Vagina (tissue), 2 donors: Measurements from ENCODE around the gene ARL3. TPM values are rescaled to one million over a fixed set of nuclear protein-coding genes. Genes with fewer than 3 reads are reported as not detected.

ENCODE experiments used
- DNase-seq, 2 donors: peaks; one replicate each; pipeline ENCODE4 v3.0.0-alpha.2; 2017; ENCODE audit errors: extremely low spot score in 2 of 2
- H3K27ac ChIP-seq: fragments of 200-600 bp; sonication (generic); one replicate; pipeline ENCODE4 v1.5.1; 2019
- H3K27me3 ChIP-seq: fragments of 200-600 bp; sonication (generic); one replicate; pipeline ENCODE4 v1.5.1; 2019
- H3K36me3 ChIP-seq, 2 donors: fragments of 200-600 bp; sonication (generic); one replicate each; pipeline ENCODE4 v1.5.1; 2017 to 2019
- H3K4me1 ChIP-seq: fragments of 200-600 bp; sonication (generic); one replicate; pipeline ENCODE4 v1.5.1; 2019
- H3K4me3 ChIP-seq, 2 donors: fragments of 200-600 bp; sonication (generic); 1 replicate in 1 of 2; 2 replicates in 1 of 2; pipeline ENCODE4 v1.5.1; 2016 to 2019
- H3K9me3 ChIP-seq: fragments of 200-600 bp; sonication (generic); one replicate; pipeline ENCODE4 v1.5.1; 2019
- POLR2A ChIP-seq, 2 donors: fragments of 450-650 bp; IDR thresholded peaks; one replicate each; pipeline ENCODE4 v1.6.1; 2017; ENCODE audit warnings: antibody characterized with exemption in 2 of 2, mild to moderate bottlenecking in 2 of 2, moderate library complexity in 2 of 2
- POLR2AphosphoS5 ChIP-seq, 2 donors: sonication (generic); formaldehyde crosslinking; IDR thresholded peaks; one replicate each; pipeline ENCODE4 v1.9.0; 2017; ENCODE audit warnings: antibody characterized with exemption in 2 of 2, mild to moderate bottlenecking in 2 of 2, low read depth in 1 of 2; ENCODE audit not compliant: insufficient read depth in 1 of 2
- intact Hi-C: fragments of 100-400 bp; cut with DNase I; formaldehyde crosslinking; loops from one replicate; pipeline ENCODE4 v1.15.1; 2023
- total RNA-seq: library from RNA; depleted of rRNA; stranded (reverse); fragments of >200 nt; gene quantifications from one replicate; pipeline ENCODE4 v1.2.3, GENCODE V29; 2016
- TF ChIP-seq, protein P1 (sequence below), 3 experiments: fragments of 450-650 bp in 2 of 3; fragments of 200-600 bp in 1 of 3; sonication (generic) in 1 of 3; IDR thresholded peaks; one replicate each; pipeline ENCODE4 v1.5.1; 2017 to 2019; ENCODE audit warnings: antibody characterized with exemption in 3 of 3, mild to moderate bottlenecking in 2 of 3, moderate library complexity in 2 of 3

The ARL3 gene
- total RNA-seq, 1 donor from 2014 or later = 7.4 TPM

DNA sequence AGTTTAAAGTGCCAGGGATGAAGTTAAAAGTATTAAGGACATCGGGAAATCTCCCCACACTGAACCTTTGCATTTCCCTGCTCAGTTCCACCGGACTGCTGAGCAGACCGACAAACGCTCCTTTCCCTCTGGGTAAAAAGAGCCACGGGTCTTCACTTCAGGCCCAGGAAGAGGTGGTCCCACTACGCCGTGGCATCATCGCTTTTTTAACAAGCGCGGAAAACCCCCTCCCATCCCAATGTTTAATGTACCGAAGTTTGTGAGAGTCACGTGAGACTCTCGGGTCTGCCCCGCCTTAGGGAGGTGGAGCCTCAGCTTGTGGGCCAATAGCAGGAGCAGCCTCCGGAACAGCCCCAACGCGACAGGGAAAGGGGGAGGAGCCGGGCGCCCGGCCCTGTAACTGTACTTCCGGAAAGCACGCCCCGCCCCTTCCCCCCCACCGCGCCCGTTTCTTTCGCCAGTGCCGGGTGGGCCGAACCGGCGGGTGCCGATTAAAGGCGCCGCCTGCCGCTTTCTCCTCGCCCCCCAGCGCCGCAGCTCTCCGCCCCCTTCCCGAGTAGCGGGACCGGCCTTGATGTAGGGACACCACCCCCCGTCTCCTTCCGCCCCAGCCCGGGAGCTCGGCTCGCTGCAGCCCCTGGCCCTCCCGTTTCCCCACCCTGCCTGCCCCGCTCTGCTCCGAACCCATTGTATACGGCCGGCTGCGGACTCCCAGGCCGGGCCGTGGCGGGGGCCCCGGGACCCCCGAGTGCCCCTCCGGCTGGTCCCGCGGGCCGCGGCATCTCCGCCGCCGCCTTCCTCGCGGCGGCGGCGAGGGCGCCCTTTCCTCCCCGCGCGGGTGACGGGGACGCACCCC is 72.1 kb downstream of the ARL3 start:
- Histone ChIP-seq H3K27me3 (no peaks in the 10 kb centered on the region), H3K9me3 (no peaks in the 10 kb centered on the region), H3K36me3 (no peaks in the 10 kb centered on the region), H3K4me1 (peaks cover 12% of the 10 kb centered on the region), H3K4me3 (peak overlapping the region; percentile 72 to 98), H3K27ac (peak overlapping the region; percentile 99)
- peak; percentile 99 for DNase-seq
- intact Hi-C loops = loop anchor here (5.0 to 10.0 kb wide), 2 partner anchors 140 to 173 kb away; partner anchors contain the start of genes ACTR1A and SUFU
- TF ChIP-seq, protein P1, sequence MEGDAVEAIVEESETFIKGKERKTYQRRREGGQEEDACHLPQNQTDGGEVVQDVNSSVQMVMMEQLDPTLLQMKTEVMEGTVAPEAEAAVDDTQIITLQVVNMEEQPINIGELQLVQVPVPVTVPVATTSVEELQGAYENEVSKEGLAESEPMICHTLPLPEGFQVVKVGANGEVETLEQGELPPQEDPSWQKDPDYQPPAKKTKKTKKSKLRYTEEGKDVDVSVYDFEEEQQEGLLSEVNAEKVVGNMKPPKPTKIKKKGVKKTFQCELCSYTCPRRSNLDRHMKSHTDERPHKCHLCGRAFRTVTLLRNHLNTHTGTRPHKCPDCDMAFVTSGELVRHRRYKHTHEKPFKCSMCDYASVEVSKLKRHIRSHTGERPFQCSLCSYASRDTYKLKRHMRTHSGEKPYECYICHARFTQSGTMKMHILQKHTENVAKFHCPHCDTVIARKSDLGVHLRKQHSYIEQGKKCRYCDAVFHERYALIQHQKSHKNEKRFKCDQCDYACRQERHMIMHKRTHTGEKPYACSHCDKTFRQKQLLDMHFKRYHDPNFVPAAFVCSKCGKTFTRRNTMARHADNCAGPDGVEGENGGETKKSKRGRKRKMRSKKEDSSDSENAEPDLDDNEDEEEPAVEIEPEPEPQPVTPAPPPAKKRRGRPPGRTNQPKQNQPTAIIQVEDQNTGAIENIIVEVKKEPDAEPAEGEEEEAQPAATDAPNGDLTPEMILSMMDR (IDR thresholded peaks at IDR 0.05) = no peak
- TF ChIP-seq POLR2AphosphoS5 (IDR thresholded peaks at IDR 0.05; ENCODE audit: insufficient read depth in 1 of 2, low read depth in 1 of 2) (peak; percentile 93 to 94), POLR2A (IDR thresholded peaks at IDR 0.05) (peak in 1 of 2 donors; percentile 91)

DNA sequence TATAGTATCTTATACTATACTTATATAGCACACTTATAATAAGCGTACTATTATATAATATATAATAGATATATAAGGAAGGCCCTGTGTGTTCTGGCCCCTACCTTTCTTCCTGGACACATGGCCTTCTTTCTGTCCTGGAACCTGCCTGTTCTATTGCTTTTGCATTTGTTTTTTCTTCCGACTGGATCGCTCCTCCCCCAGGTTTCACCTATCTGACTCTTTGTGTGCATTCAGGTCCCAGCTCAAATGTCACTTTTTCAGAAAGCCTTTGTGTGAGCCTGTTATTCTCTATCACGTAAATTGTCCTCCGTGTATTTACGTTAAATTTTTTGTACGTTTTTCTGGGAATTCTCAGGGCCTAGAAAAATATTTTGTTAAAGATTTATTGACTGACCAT is 72.8 kb downstream of the ARL3 start:
- Histone ChIP-seq H3K27ac (peak overlapping the region; percentile 99), H3K36me3 (no peaks in the 10 kb centered on the region), H3K9me3 (no peaks in the 10 kb centered on the region), H3K4me3 (peak overlapping the region; percentile 72 to 98), H3K27me3 (no peaks in the 10 kb centered on the region), H3K4me1 (peaks cover 5% of the 10 kb centered on the region)
- intact Hi-C loops = loop anchor here (5.0 to 10.0 kb wide), 2 partner anchors 139 to 173 kb away; partner anchors contain the start of genes ACTR1A and SUFU
- TF ChIP-seq POLR2A (IDR thresholded peaks at IDR 0.05) = no peak
- TF ChIP-seq, protein P1 (IDR thresholded peaks at IDR 0.05) = no peak
- no peak for TF ChIP-seq POLR2AphosphoS5 (IDR thresholded peaks at IDR 0.05; ENCODE audit: insufficient read depth in 1 of 2, low read depth in 1 of 2)
- no peak for DNase-seq

DNA sequence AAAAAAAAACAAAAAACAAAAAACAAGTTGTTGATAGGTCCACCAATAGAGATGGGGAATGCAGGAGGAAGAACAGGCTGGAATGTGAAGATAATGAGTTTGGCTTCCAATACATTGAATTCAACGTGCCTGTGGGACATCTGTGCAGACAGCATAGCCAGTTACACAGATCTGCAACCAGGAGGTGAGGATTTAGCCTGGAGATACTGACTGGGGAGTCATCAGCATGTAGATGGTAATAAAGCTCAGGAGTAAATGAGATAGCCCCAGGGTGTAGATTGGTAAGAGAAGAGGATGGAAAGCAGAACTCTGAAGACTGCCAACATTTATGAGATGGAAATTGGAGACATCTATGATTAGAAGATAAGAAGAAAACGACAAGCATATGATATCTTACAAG is 74.7 kb downstream of the ARL3 start:
- Histone ChIP-seq H3K4me1 (peaks cover 8% of the 10 kb centered on the region), H3K27ac (no peak overlapping the region), H3K36me3 (no peaks in the 10 kb centered on the region), H3K4me3 (no peak overlapping the region), H3K27me3 (no peaks in the 10 kb centered on the region), H3K9me3 (no peaks in the 10 kb centered on the region)
- intact Hi-C loops = no loop called here
- no peak for DNase-seq
- TF ChIP-seq POLR2AphosphoS5 (IDR thresholded peaks at IDR 0.05; ENCODE audit: insufficient read depth in 1 of 2, low read depth in 1 of 2) (no peak), POLR2A (IDR thresholded peaks at IDR 0.05) (no peak)
- TF ChIP-seq, protein P1 (IDR thresholded peaks at IDR 0.05) = no peak

DNA sequence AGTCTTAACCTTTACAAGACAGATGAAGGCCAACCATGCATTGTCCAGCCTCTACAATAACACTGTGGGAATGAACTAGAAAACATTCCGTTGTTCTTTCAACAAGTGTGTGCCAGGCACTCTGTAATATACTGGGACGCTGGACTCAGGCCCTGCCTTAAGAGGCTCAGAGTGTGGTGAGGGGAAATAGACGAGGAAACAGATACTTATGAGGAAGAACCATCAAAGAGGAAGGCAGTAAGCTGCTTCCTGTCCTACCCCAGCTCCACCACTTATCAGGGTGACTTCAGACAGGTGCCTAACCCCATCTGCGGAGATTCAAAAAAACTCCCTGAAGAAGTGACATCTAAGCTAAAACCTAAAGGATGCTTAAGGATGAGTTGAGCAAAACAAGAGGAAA is 78.8 kb downstream of the ARL3 start:
- intact Hi-C loops = no loop called here
- Histone ChIP-seq H3K36me3 (peaks cover 0 to 9% of the 10 kb centered on the region in 2 donors), H3K4me3 (no peak overlapping the region), H3K27me3 (no peaks in the 10 kb centered on the region), H3K9me3 (no peaks in the 10 kb centered on the region), H3K27ac (no peak overlapping the region), H3K4me1 (peaks cover 40% of the 10 kb centered on the region)
- no peak for DNase-seq
- TF ChIP-seq, protein P1 (IDR thresholded peaks at IDR 0.05) = no peak
- TF ChIP-seq POLR2A (IDR thresholded peaks at IDR 0.05) (no peak), POLR2AphosphoS5 (IDR thresholded peaks at IDR 0.05; ENCODE audit: insufficient read depth in 1 of 2, low read depth in 1 of 2) (no peak)

DNA sequence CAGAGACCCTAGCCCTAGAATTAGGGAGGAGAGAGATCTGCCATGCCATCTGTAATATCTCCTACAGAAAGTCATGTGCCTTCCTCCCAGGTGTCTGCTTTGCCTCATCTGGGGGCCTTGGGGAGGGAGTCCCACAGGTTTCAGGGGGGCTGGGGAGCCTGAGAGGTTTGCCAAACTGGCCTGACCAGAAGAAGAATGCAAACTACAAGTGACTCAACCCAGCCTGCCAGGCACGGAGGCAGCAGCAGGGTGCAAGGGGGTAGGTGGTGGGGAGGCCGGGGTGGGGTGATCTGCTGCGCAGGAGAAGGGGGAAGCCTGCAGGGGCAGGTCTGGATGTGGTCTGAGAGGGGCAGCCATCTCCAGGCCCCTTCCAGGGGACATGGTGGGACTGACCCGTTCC is 79.5 kb downstream of the ARL3 start:
- TF ChIP-seq POLR2A (IDR thresholded peaks at IDR 0.05) (no peak), POLR2AphosphoS5 (IDR thresholded peaks at IDR 0.05; ENCODE audit: insufficient read depth in 1 of 2, low read depth in 1 of 2) (no peak)
- TF ChIP-seq, protein P1 (IDR thresholded peaks at IDR 0.05) = no peak
- H3K4me3 ChIP-seq = no peak overlapping the region
- H3K27me3 ChIP-seq = no peaks in the 10 kb centered on the region
- peaks cover 0 to 16% of the 10 kb centered on the region in 2 donors for H3K36me3 ChIP-seq
- peaks cover 41% of the 10 kb centered on the region for H3K4me1 ChIP-seq
- no peaks in the 10 kb centered on the region for H3K9me3 ChIP-seq
- H3K27ac ChIP-seq = no peak overlapping the region
- intact Hi-C loops = no loop called here
- no peak for DNase-seq
